NCI-H748 (cell line): ENCODE results near the gene TMEM233.

Source experiments
- DNase-seq: peaks from one replicate; lab custom pipeline; 2025; ENCODE audit not compliant: unreplicated experiment; lab: John Stamatoyannopoulos, UW

Gene TMEM233

DNA sequence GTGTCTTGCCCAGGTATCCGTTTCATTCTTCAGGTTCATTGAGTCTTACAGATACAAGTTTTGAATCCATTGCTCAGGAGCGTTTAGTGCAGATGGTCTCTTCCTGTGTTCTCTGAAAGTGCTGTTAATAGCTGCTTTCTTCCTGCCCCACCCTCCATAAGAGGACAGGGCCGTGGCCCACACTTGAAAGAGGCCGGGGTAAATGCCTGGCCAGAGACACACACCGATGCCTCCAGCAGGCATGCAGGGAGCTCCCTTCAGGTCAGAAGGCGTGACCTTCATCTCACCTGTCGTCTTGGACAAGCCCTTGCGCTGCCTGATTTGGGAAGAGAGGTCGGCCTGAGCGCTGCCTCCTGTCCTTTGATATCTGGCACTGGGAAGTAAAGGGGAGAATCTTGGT is 85.9 kb downstream of the TMEM233 start:
- peak; percentile 32 for DNase-seq

- no peak for DNase-seq
These were observed 87.5 kb downstream of the TMEM233 start for GRCh38 chr12:119681111-119681510.

DNA sequence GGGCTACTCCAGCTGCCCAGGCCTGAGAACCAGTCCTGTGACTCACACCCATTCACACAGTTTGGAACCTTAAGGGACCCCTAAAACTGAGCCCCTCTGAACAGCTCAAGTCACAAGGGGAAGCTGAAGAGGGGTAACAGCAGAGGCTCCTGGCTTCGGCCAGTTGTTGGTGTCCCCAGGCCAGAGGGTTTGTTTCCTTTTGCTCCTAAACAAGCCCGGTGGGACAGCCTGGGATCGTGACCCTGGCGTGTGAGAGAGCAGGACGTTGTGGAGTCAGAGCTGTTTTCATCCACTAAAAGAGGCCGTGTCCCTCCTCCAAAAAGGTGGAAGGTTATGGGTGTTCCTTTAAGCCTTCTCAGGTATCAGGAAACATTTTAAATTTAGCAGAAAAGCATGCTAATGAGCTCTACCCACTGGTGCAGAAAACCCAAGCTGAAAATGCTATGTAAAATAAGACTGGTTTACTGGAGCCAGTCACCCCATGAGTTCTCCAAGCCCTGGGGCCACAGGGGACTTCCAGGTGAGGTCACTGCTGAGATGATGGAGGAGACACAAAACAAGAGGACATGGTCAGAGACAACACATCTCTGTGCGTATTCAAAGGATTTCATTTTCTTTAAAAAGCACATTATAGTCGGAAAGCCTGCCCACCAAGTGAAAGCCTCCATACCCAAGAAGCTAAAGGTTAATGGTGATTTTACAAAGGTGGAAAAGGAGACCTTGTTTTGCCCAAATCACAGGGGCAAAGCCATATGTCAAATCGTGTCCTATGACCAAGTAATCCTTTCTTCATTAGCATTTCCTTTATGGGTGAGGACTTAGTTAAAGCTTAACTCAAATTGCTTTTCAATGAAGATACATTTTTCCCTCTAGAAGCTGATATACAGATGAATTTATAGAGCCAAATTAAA is 88.4 kb downstream of the TMEM233 start:
- DNase-seq: no peak

GRCh38 chr12:119682639-119683252 is 89.2 kb downstream of the TMEM233 start:
- DNase-seq: no peak

DNA sequence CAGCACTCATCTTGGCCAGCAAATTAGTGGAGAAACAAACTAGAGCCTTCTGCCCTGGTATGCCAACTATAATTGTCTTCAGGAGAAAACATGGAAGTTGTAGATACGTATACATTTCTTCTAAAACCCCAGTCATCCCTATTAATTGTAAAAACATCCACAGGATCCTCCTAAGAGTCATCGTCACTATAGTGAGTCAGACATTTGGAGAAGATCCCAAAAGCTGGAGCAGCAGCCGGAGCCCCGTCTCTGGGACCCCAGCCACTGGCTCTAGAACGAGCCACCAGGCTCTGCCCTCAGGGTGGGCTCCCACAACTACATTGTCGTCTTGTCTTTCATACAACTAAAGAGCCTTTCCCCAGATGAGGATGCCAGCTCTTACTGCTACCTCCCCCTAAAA is 89.8 kb downstream of the TMEM233 start:
- no peak for DNase-seq

DNA sequence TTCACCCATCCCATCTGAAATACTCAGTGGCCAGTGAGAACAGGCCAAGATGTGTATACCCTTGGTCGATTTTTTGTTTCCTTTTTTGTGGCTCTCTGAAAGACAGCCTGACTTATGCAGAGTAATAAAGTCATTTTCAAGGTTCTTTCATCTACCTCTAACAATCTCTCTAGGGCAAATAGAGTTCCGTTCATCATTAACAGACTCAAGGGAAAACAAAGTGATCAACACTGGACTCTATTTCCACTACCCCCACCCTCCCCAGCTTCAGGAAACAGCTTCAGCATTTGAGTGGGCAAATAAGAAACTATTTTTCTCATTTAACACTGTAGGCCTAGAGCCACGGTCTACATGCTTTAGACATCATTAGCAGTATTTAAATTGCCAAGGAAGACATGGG is 90.2 kb downstream of the TMEM233 start:
- DNase-seq: no peak

DNA sequence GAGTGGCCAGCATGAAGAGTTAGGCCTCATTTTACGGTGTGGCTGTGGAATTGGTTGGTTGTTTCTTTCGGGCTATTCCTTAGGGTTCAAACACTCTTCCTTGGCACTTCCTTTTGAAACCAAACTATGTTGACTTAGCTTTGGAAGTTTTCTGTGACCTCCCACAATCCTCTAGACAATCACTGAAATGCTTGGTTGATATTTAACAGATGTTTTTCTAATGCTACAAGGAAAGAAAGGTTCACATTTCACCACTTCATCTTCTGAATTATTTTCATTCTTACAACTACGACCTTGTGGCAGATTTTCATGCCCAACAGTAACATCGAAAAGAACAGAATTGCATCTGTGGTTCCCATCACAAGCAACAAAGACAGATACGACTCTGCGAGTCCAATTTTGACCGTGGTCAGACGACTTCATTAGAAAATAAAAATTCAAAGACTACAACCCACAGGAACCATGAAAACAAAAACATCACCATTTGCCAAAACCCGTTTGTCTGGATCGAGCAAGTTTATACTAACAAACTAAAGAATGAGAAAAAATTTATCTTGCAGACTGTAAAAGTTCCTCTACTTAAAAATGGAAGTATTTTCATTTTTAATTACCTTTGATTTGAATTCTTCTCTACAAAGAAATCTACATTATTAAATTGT is 91.3 kb downstream of the TMEM233 start:
- no peak for DNase-seq

- DNase-seq: no peak
These were observed 91.8 kb downstream of the TMEM233 start for GRCh38 chr12:119685375-119685774.

DNA sequence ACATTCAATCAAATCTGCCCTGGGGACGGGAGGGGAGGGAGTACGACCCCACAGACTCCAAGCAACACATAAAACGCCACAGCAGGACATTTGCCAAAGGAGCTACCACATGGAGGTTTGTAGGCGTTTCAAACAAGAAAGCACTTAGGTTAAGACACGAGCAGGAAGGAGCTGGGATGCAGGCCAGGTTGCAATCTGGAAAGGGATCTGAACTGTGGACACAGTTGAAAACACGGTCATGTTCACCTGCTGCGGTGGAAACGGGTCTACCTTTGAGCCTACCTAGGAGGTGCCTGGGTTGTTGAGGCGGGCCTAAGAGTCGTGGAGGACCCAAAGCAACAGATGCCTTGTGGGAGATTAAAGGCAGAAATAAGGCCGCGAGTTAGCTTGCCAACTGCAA is 92.8 kb downstream of the TMEM233 start:
- DNase-seq: no peak

- DNase-seq: no peak
These were observed 93.2 kb downstream of the TMEM233 start for GRCh38 chr12:119686776-119687175.

- DNase-seq: no peak
These were observed 93.8 kb downstream of the TMEM233 start for GRCh38 chr12:119687406-119687805.

GRCh38 chr12:119687879-119688278 is 94.3 kb downstream of the TMEM233 start:
- no peak for DNase-seq

- DNase-seq: no peak
These were observed 96.4 kb downstream of the TMEM233 start for GRCh38 chr12:119689935-119690500.

DNA sequence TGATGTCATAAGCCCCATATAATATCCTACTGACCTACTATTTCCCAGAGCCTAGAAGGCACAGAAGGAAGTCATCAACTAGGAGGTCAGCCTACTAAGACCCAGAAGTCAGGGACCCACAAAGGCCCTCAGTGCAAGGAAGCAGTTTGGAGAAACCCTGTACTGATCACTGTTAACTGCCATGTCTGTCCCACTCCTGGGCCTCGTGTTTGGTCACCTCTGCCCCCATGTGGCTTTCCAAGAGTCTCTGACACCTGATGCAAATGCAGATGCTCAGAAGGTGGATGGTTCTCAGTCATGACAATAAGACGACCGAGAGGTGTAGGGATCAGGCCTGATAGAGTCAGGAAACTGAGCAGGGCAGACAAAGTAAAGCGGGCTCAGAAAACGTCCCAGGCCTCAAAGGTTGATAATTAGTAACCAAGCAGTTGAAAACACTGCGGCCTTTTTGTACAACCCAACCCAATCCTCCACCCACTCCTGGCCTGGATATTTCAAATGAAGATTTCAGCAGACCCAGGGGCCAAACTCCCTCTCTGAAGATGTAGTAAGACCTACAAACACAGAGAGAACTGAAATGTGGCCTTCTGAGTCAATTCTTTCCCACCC is 97.7 kb downstream of the TMEM233 start:
- DNase-seq: no peak

GRCh38 chr12:119692410-119692809 is 98.8 kb downstream of the TMEM233 start:
- no peak for DNase-seq
